Activated naive CD8-positive, alpha-beta T cell treated with anti-CD3 and anti-CD28 coated beads, Interleukin-2, amount 50 U/mL, for 16 hours (primary cell): ENCODE results near the gene NAT16.
"Not testable (repeated sequence)": the region's sequence is repeated elsewhere in the genome, so short reads cannot be mapped to it uniquely, and the experiment has no call there.

Experiments
- DNase-seq: peaks from one replicate; pipeline ENCODE4 v3.0.0-alpha.2; 2020; ENCODE audit warnings: low read depth, low spot score

NAT16 gene

GRCh38 chr7:101180130-101180755, at the start of gene NAT16:
TSS of gene NAT16 (minus strand) at chr7:101180293. CDS start at chr7:101174807, 5,486 bp downstream.
- DNase-seq = no peak

- DNase-seq = no peak
These were observed 46.6 kb upstream of the NAT16 start for GRCh38 chr7:101226721-101227120.

GRCh38 chr7:101225650-101226049, 45.6 kb upstream of the NAT16 start:
- DNase-seq = no peak

GRCh38 chr7:101223528-101223927, 43.4 kb upstream of the NAT16 start:
- DNase-seq = no peak

- no peak for DNase-seq
These were observed 42.3 kb upstream of the NAT16 start for GRCh38 chr7:101222275-101222830.

- no peak for DNase-seq
These were observed 40.2 kb upstream of the NAT16 start for GRCh38 chr7:101220295-101220694.

GRCh38 chr7:101218236-101219125, 38.4 kb upstream of the NAT16 start:
- no peak for DNase-seq

- peak; percentile 89 for DNase-seq
These were observed 37.5 kb upstream of the NAT16 start, which contains the start of the genes PLOD3 and ZNHIT1 for GRCh38 chr7:101217388-101218235. TSS of gene PLOD3 (minus strand) at chr7:101217581. CDS start at chr7:101217274, 307 bp downstream. TSS of gene ZNHIT1 (plus strand) at chr7:101218165. CDS start at chr7:101218196, 31 bp downstream.

GRCh38 chr7:101216860-101217387, 36.8 kb upstream of the NAT16 start:
- DNase-seq = no peak

GRCh38 chr7:101216001-101216859, 36.1 kb upstream of the NAT16 start:
- no peak for DNase-seq

GRCh38 chr7:101212014-101212413, 31.9 kb upstream of the NAT16 start:
- no peak for DNase-seq

- DNase-seq = no peak
These were observed 31.4 kb upstream of the NAT16 start for GRCh38 chr7:101211501-101211900.

- DNase-seq = no peak
These were observed 30.1 kb upstream of the NAT16 start for GRCh38 chr7:101210143-101210542.

- DNase-seq = no peak
These were observed 28.7 kb upstream of the NAT16 start for GRCh38 chr7:101208794-101209193.

- DNase-seq = no peak
These were observed 27.4 kb upstream of the NAT16 start for GRCh38 chr7:101207459-101207858.

GRCh38 chr7:101206665-101207042, 26.6 kb upstream of the NAT16 start:
- no peak for DNase-seq

- DNase-seq = no peak
These were observed 26.0 kb upstream of the NAT16 start for GRCh38 chr7:101205901-101206664.

GRCh38 chr7:101203740-101204738, 23.9 kb upstream of the NAT16 start:
- DNase-seq = not testable (repeated sequence)
